ENCODE data around the gene HLCS. TPM values are rescaled to one million over a fixed set of nuclear protein-coding genes. Genes with fewer than 3 reads are reported as not detected.
"Not testable (repeated sequence)": the region's sequence is repeated elsewhere in the genome, so short reads cannot be mapped to it uniquely, and the experiment has no call there.

HLCS gene
- total RNA-seq, 1 donor from 2014 or later = 6.9 TPM

DNA sequence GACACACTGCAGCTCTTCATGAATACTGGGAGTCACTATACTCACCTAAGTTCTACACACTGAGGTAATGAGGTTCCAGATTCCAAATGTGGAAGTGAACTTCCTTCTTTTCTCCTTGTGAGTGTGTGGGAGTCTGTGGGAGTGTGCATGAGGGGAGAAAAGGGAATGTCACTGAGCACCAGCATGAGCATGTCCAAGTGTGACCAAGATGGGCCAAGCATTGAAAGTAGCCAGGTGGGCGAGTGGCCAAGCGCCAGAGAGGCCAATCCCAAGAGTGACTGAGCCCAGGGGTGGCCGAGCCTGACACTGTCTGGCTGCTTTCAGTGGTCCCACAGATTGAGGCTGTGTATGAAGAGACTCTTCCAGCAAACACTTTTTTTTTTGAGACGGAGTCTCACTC, 132.3 kb downstream of the HLCS start:
- intact Hi-C loops (cut with DNase I) = no loop called here
- no peak for DNase-seq (ENCODE audit: low spot score)

DNA sequence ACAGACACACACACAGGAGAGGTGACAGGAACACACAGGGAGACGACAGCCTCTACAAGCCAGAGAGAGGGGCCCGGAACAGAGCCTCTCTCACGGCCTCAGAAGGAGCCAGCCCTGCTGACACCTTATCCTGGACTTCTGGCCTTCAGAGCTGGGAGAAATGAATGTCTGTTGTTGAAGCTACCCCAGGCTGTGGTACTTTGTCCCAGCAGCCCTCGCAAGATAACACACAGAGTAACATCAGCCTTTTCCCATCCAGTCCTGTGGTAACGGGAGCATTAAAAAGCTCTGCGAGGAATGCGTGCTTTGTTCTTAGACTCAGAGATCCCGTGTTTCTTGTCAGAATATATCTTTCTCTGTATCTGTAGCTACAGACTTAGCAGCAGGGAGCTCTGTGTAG, 136.4 kb downstream of the HLCS start:
- DNase-seq (ENCODE audit: low spot score) = no peak
- intact Hi-C loops (cut with DNase I) = no loop called here

GRCh38 chr21:36828891-36829515, 137.5 kb downstream of the HLCS start:
- intact Hi-C loops (cut with DNase I) = no loop called here
- no peak for DNase-seq (ENCODE audit: low spot score)

DNA sequence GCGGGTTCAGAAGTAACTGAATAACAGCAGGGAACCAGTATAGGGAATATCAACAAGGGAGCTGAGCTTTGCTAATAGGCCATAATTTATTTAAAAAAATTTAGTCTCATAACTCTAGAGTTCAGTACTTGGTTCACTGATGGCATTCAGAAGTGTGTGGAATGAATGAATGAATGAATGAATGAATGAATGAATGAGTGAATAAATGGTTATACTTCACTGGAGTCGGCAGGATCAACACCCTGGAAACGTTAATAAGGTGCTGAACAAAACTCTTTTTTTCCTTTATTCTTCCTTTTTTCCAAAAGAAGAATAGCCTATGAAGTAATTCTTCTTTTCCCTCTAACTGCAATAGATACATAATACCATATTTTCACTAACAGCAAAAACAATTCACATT, 138.3 kb downstream of the HLCS start:
- intact Hi-C loops (cut with DNase I) = no loop called here
- DNase-seq (ENCODE audit: low spot score) = no peak

DNA sequence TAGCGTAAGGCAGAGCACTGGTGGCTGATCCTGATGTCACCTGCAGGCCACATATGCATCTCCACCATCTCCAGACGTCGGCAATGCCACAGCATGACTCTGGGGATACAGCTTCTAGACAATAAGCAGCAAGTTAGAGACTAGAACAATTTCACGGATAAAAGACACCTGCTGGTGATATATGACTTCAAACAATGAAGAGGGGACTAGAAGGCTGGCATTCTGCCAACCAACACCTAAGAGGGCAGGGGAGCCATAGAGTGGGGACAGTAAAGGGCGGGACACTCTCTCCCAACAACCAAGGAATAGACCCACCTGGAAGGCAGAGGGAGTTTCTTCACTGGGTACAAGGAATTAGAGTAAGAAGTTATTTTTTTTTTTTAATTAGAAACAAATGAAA, 140.8 kb downstream of the HLCS start:
- DNase-seq (ENCODE audit: low spot score) = no peak
- intact Hi-C loops (cut with DNase I) = no loop called here

DNA sequence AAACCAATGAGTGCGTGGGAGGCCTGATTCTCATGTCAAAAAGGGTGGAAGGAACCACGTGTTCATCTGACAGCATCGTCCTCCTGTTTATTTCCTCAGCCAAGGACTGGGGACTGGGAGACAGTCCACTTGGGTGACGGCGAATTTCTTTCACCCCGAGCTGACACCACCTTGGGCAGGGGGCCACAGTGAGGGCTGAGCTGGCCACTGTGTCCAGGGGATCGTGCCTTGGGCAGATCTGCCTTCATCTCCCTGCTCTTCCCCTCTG, 145.5 kb downstream of the HLCS start:
- intact Hi-C loops (cut with DNase I) = no loop called here
- DNase-seq (ENCODE audit: low spot score) = no peak

DNA sequence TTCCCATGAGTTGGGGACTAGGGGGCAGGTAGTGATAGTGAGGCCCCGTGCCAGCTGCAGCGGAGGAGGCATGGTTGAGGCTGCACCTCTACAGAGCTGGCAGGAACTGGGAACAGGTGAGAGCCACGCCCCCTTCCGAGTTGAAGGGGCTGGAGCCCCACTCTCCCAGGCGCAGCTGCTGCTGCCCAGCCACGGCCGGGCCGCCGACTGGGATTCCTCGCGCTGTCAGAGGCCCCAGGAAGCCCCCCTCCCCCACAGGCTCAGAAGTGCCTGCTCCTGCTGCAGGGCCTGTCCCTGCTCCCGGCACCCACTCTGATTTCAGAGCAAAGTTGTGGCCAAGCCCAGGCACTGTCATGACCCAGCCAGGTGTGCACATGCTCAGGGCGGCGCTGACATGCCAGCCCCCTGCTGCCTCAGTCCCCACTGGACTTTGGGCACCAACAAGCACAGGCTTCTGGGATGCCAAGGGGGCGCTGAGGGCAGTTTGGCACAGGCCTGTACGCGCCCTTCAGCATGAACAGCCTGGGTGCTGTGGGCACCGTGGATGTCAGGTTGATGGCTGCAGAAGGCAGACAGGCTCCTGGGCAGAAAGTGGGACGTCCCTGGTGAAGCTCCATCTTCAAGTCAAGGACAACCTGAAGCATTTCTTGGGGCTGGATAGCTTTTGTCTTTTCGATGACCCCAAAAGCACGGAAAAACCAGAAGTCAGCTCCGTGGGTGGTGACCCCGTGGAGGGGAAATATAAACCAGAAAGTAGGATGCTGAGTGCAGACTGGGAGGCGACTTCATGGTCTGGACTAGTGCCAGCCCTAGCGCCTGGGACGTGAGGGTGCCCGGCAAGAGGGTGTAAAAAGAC, 146.1 kb downstream of the HLCS start:
- intact Hi-C loops (cut with DNase I) = no loop called here
- DNase-seq (ENCODE audit: low spot score) = no peak

DNA sequence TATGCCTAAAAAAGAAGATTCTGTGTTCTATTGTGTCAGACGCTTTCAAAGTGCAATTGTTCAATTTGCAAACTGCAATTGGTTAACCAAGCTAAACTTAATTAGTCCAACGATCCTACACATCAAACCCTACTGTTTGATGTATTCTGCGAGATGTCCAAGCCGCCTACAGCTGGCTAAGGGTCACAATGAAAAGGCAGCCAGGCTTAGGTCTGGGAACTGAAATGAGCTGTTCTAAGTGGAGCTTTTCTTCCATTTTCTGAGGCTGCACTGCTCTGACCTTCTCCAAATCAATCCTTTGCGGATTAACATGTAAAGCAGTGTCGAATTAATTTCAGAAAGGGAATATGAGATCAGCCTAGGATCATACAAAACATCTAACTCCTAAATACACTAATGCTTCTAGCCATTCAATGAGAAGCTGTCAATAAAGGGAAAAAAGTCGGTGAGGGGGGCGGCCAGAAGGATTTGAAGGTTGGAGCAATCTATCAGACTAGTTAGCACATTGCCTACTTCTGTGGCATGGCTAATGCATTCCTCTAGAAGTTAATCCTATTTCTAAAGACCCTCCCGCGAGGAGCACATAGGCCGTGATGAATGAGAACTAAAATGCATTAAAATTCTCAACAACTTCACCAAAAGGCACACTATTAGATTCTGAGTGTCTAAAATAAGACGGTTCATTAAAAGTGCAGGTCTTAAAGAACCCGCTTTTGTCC, 148.6 kb downstream of the HLCS start:
- intact Hi-C loops (cut with DNase I) = no loop called here

DNA sequence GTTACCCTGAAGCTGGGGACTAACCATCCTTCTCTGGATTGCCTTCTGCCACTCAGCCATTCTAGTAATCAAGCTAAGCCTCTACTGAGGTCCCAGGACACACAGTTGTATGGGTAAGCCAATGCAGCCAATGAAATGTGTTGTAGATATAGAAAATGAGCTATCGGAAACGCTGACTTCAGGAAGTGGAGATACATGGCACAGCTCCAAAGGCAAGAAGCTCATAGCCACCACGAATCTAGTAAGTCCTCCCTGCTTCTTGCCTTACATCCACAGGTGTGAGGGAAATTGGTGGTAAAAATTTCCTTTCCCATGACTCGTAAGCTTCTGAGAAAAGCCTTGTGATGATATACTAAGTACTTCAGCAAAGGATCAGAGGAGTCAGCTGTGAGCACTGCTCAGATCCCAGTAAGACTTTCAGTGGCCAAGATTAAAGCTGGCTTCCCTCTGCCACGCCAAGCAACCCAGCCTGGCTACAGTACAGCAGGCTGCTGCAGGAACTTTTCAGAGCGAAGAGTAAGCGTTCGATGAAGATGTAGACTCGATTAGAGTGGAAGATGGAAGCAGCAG, 149.8 kb downstream of the HLCS start:
- intact Hi-C loops (cut with DNase I) = no loop called here
- DNase-seq (ENCODE audit: low spot score) = no peak

More for the DNA sequence above, 148.6 kb downstream of the HLCS start:
- no peak for DNase-seq (ENCODE audit: low spot score)

GRCh38 chr21:36816026-36816425, 150.4 kb downstream of the HLCS start:
- DNase-seq (ENCODE audit: low spot score); intact Hi-C loops (cut with DNase I): not testable (repeated sequence)

- DNase-seq (ENCODE audit: low spot score) = no peak
Observed at GRCh38 chr21:36815284-36815683, 151.2 kb downstream of the HLCS start.

GRCh38 chr21:36813052-36813451, 153.4 kb downstream of the HLCS start:
- no peak for DNase-seq (ENCODE audit: low spot score)
- intact Hi-C loops (cut with DNase I) = no loop called here

More at GRCh38 chr21:36815284-36815683, 151.2 kb downstream of the HLCS start:
- intact Hi-C loops (cut with DNase I) = no loop called here

GRCh38 chr21:36811762-36812161, 154.7 kb downstream of the HLCS start:
- intact Hi-C loops (cut with DNase I) = no loop called here
- no peak for DNase-seq (ENCODE audit: low spot score)

GRCh38 chr21:36810443-36810842, 156.0 kb downstream of the HLCS start:
- intact Hi-C loops (cut with DNase I) = no loop called here
- DNase-seq (ENCODE audit: low spot score) = no peak

DNA sequence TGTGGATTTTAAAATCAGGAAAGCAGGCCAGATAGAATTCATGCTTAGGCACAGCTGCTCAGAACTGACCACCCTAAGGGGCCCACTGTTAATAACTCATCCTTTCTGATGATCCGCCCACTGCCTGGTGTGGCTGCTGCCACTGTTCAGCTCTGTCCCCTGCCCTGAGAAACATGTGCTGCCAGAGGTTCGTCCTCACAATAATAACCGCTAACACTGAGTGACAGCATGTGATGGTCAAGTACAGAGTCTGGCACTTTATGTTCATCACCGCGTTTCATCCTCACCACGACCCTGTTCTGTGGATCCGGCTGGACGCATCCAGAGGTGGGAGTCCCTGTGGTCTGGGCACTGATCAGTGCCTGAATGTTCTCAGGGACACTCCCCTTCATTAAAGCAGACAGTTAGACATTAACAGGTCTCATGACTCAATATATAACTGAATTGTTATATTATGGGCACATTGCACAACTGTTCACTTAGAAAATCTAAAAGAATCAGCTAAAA, 159.0 kb downstream of the HLCS start:
- intact Hi-C loops (cut with DNase I) = no loop called here
- DNase-seq (ENCODE audit: low spot score) = no peak

DNA sequence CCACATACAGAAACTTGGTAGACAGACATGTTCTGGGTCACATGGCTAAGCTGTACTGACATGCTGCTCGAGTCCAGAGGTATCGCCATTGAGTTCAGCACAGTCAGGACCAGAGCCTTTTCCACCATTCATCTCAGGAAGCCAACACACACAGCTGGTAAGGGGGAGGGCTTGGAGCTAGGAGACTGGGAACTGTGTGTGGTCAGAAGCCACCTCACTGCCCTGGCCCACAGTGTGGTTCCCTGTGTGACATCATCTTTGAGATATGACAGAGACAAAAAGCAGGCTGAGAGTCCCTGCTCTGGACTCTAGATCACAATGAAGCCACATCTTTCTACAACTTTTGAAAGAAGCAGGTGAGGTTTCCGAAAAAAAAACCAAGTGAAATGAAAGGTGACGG, 160.4 kb downstream of the HLCS start:
- DNase-seq (ENCODE audit: low spot score) = no peak
- intact Hi-C loops (cut with DNase I) = no loop called here

DNA sequence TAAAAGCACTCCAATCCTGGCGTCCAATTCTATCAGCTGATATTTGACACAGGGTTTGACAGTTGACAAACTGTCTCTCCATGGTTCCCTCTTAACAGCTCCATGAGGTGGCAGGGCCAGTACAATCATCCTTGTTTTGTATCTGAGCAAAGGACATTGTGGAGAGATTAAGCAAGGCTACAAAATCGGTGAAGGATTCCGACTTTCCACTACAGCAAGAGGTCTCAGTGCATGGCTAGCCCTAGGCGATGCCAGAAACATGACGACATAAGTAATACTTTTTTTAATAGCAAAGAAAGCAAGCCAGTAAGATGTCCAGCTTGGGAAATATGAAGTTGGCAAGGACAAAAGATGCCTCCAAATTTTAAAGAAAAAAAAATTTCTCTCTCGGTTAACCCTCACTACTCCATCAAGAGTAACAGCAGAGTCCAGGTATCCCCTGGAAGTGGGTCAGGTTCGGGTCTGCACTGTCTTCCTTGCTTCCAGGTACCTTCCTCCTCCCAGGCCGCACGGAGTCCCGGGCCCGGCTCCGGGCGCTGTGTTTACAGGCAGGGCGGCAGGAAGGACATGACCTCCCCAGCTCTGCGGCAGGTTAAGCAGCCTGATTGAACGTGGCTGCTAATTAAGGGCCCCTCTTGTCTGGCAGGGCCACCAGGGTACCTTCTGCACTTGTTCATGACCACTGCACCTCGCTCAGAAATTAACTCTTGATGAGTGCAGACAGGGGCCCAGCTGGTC, 161.4 kb downstream of the HLCS start:
- DNase-seq (ENCODE audit: low spot score) = no peak
- intact Hi-C loops (cut with DNase I) = no loop called here

GRCh38 chr21:36803816-36804439, 162.5 kb downstream of the HLCS start:
- intact Hi-C loops (cut with DNase I) = no loop called here
- DNase-seq (ENCODE audit: low spot score) = no peak

DNA sequence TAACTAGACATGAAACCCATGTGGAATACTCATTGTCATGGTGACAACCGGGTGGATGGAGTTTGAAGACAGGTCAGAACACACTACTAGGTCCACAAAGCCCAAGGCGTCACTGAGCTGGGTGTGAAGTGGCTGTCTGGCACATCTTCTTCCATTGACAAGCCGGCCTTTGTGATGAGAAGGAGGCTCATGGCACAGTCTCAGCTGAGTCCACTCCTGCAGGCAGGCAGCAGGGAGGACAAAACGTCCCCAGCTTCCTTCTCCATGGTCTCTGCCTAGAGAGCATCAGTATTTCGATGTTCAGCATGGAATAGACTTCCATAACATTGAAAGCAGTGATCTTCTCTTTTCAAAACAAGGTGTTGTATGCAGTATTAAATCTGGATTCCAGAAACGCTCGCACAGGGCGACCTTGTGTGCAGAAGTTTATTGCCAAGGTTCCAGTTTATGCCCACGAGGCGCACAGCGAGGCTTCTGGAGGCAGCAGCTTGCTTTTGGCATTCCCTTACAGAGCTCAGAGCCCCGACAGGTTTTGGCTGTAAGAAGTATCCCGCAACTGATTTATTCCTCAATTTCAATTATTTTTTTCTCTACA, 163.3 kb downstream of the HLCS start:
- DNase-seq (ENCODE audit: low spot score) = no peak
- intact Hi-C loops (cut with DNase I) = no loop called here

Data from cardiac septum (tissue), 1 donor.